Measurements from ENCODE around the gene TMEM212.

DNA sequence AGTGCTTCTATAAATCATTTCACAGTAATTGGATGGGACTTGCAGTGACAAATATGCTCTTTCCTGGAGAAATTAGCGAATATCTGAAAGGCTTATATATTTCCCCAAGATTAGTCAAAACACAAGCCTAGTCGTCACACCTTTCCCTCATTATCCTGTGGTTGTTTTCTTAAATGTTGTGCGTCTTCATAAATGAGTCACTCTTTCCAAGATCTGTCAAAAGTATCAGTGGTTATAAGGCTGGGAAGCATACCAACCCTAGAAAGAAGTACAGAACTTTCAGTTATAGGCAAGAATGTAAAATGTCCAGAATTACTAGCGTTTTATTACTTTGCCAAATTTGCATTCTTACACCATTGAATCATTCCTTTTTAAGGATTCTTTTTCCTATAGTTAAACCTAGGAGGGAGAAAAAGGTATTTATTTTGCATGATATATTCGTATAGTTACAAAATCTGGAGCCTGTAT, 33.6 kb downstream of the TMEM212 start:
- TF ChIP-seq, protein P1, sequence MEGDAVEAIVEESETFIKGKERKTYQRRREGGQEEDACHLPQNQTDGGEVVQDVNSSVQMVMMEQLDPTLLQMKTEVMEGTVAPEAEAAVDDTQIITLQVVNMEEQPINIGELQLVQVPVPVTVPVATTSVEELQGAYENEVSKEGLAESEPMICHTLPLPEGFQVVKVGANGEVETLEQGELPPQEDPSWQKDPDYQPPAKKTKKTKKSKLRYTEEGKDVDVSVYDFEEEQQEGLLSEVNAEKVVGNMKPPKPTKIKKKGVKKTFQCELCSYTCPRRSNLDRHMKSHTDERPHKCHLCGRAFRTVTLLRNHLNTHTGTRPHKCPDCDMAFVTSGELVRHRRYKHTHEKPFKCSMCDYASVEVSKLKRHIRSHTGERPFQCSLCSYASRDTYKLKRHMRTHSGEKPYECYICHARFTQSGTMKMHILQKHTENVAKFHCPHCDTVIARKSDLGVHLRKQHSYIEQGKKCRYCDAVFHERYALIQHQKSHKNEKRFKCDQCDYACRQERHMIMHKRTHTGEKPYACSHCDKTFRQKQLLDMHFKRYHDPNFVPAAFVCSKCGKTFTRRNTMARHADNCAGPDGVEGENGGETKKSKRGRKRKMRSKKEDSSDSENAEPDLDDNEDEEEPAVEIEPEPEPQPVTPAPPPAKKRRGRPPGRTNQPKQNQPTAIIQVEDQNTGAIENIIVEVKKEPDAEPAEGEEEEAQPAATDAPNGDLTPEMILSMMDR (IDR thresholded peaks at IDR 0.05; ENCODE audit: borderline replicate concordance, extremely low read depth, low read length, poor library complexity, severe bottlenecking): no peak
- no peak for TF ChIP-seq EZH2 (IDR thresholded peaks at IDR 0.05; ENCODE audit: borderline replicate concordance, low read depth, low read length, severe bottlenecking)
